H1 (cell line): ENCODE data around the gene EYA2. TPM values are rescaled to one million over a fixed set of nuclear protein-coding genes. Genes with fewer than 3 reads are reported as not detected.

ENCODE experiments used
- BACH1 ChIP-seq: IDR thresholded peaks from 2 replicates; pipeline ENCODE4 v1.6.1; 2012; ENCODE audit warnings: low read length, improper control_type of control experiment
- BRCA1 ChIP-seq: IDR thresholded peaks from 2 replicates; pipeline ENCODE4 v1.6.1; 2012; ENCODE audit warnings: low read depth, low read length, improper control_type of control experiment
- CEBPB ChIP-seq: IDR thresholded peaks from 2 replicates; pipeline ENCODE4 v1.6.1; 2012; ENCODE audit warnings: low read depth, low read length
- CHD1 ChIP-seq: IDR thresholded peaks from 2 replicates; pipeline ENCODE4 v1.6.1; 2012; ENCODE audit warnings: low read depth, low read length, improper control_type of control experiment
- JUND ChIP-seq: IDR thresholded peaks from 2 replicates; pipeline ENCODE4 v1.6.1; 2011; ENCODE audit warnings: mild to moderate bottlenecking, improper control_type of control experiment, low read length
- KDM1A ChIP-seq: fragments of 200-600, 300-600 bp; sonication (generic); IDR thresholded peaks from 2 replicates; pipeline ENCODE4 v1.7.1; 2016; ENCODE audit warnings: mild to moderate bottlenecking, low read length, borderline replicate concordance
- POLR2A ChIP-seq, 2 experiments: IDR thresholded peaks; 1 replicate in 1 of 2; 2 replicates in 1 of 2; pipeline ENCODE4 v1.6.1; 2011; ENCODE audit warnings: low read depth in 2 of 2, low read length in 2 of 2, mild to moderate bottlenecking in 2 of 2; ENCODE audit errors: control extremely low read depth in 1 of 2
- polyA plus RNA-seq, 7 experiments: library from polyadenylated mRNA; depleted of rRNA in 3 of 7; stranded (reverse) in 5 of 7; unstranded in 2 of 7; fragments of >200 nt in 5 of 7; fragments of 200-250 nt in 2 of 7; gene quantifications; 1 replicate in 5 of 7; 2 replicates in 1 of 7; 4 replicates in 1 of 7; pipeline versions ENCODE4 v1.2.1 to v1.2.3, GENCODE V29; 2011 to 2013; ENCODE audit warnings: missing spikeins in 2 of 7, mixed read lengths in 2 of 7
- total RNA-seq: library from RNA; stranded (reverse); fragmentation: NEBNext Ultra II Directional; extraction: Animal tissue kit (Norgen Biotek cat#: 25700); gene quantifications from 2 replicates; pipeline ENCODE4 v1.2.1, GENCODE V29; 2021

Gene EYA2
- total and polyA plus RNA-seq, 2 of the 8 experiments (the other 6 are each of a cell fraction or from before 2014, with no cell fraction given) = 1.6 to 1.7 TPM

- TF ChIP-seq POLR2A (IDR thresholded peaks at IDR 0.05; ENCODE audit: control extremely low read depth in 1 of 2, low read depth in 2 of 2, low read length in 2 of 2) = no peak
- TF ChIP-seq CHD1 = no peak
- no peak for TF ChIP-seq KDM1A
- TF ChIP-seq BRCA1 = no peak
- TF ChIP-seq BACH1 = no peak
- TF ChIP-seq CEBPB = no peak
- TF ChIP-seq JUND = no peak
Measured at GRCh38 chr20:47149939-47150338, 255.3 kb downstream of the EYA2 start (continued).
